Esophagus (tissue), 2 donors: ENCODE measurements around the gene ARGFX. TPM values are rescaled to one million over a fixed set of nuclear protein-coding genes. Genes with fewer than 3 reads are reported as not detected.
A peak's percentile ranks its signal among the peaks of the same experiment; 100 is the strongest.

Experiments used
- H3K27ac ChIP-seq, 2 donors: one replicate each; pipeline ENCODE4 v1.5.1; 2013; ENCODE audit warnings: low read depth in 2 of 2, mild to moderate bottlenecking in 2 of 2, inconsistent platforms in 1 of 2, low read length in 1 of 2, moderate library complexity in 1 of 2
- H3K27me3 ChIP-seq, 2 donors: one replicate each; pipeline ENCODE4 v1.6.1; 2013; ENCODE audit warnings: low read length in 2 of 2, control low read depth in 1 of 2, mild to moderate bottlenecking in 1 of 2; ENCODE audit not compliant: insufficient read depth in 2 of 2, control insufficient read depth in 1 of 2
- H3K36me3 ChIP-seq, 2 donors: one replicate each; pipeline ENCODE4 v1.6.1; 2013; ENCODE audit warnings: low read length in 1 of 2; ENCODE audit not compliant: control insufficient read depth in 2 of 2, insufficient read depth in 2 of 2
- H3K4me1 ChIP-seq, 2 donors: one replicate each; pipeline ENCODE4 v1.6.1; 2013; ENCODE audit warnings: low read length in 1 of 2; ENCODE audit not compliant: control insufficient read depth in 2 of 2, insufficient read depth in 2 of 2
- H3K4me3 ChIP-seq, 2 donors: one replicate each; pipeline ENCODE4 v1.5.1; 2013; ENCODE audit warnings: low read length in 2 of 2, mild to moderate bottlenecking in 2 of 2, low read depth in 1 of 2, moderate library complexity in 1 of 2
- H3K9me3 ChIP-seq, 2 donors: one replicate each; pipeline ENCODE4 v1.6.1; 2013; ENCODE audit warnings: mild to moderate bottlenecking in 2 of 2, low read depth in 1 of 2, low read length in 1 of 2, moderate library complexity in 1 of 2; ENCODE audit not compliant: control insufficient read depth in 2 of 2, insufficient read depth in 1 of 2
- WGBS, 2 donors: extraction: QIAGEN DNeasy Blood & Tissue Kit; methylation state at CpG; one replicate each; pipeline ENCODE4 v1.1.7; 2013; 5-methylcytosine and 5-hydroxymethylcytosine counted together
- polyA plus RNA-seq, 2 donors: library from polyadenylated mRNA; stranded (reverse); fragments of 200-250 nt; gene quantifications; one replicate each; pipeline ENCODE4 v1.2.3, GENCODE V29; 2013
- donor health status: healthy with polysubstance abuse.
- donor health status: Bipolar disorder and iron deficiency.

The ARGFX gene
- polyA plus RNA-seq: not detected

DNA sequence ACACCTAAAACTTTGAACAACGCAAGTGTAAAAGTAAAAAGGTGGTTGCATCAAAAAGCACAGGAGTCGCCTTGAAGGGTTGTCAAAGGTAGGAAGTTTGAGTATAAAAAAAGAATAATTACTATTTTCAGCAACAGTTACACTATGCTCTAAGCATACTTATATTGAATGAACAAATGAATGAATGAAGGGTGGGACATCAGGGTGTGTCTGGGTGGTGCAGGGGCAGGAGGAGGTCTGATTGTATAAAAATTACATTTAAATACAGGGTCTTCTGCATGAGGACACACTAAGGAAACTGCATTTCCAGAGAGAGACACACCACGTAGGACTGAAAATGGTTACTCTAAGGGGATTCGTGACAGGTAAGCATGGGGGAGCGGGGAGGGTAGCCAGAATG lies at the start of gene ARGFX:
Gene ARGFX, plus strand, starts transcription at position 301 of the 400 bp plus-strand sequence. CDS start 2,765 bp downstream, outside the sequence.
- WGBS, 2 donors: 90 to 91% methylated on average over 5 of the region's 5 CpGs
- H3K4me3 ChIP-seq: no peak within 1 kb of the TSS
- H3K4me1 ChIP-seq: no peaks in the 10 kb centered on the region
- no peak within 1 kb of the TSS for H3K27ac ChIP-seq
- H3K9me3 ChIP-seq: no peaks in the 10 kb centered on the region
- no peaks in the 10 kb centered on the region for H3K27me3 ChIP-seq
- no peaks in the 10 kb centered on the region for H3K36me3 ChIP-seq

DNA sequence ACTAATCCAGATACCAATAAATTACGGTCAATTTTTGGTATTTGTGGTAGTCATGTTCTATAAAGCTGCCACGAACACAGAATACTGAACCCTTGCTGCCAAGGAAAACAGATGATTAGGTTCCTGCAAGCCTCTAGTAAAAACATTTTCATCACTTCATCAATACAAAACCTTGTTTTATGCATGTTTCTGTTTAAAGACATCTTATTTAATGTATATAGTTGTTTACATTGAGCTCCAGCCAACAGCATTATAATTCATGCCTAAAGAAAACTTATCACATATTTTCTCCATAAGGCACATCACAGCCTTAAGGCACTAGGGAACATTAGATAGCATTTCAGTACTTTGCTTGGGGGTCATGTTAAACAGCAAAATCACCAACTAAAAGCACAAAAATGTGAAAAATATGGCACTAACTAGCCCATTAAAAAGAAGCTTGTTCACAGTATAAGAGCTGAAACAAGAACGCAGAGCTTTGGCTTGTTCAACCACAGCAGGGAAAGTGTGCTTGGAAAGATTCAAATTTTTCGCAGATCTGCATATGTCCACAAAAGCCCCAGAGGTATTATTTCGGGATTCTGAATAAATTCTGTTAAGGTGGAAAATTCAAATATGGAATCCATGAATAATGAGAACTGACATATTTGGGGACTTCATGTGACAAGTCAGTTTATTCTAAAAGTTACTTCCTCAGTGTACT lies 49.6 kb upstream of the ARGFX start:
- Histone ChIP-seq H3K9me3 (peaks cover 0 to 3% of the 10 kb centered on the region in 2 donors), H3K27me3 (no peaks in the 10 kb centered on the region), H3K36me3 (no peaks in the 10 kb centered on the region), H3K4me1 (no peaks in the 10 kb centered on the region), H3K4me3 (no peak overlapping the region), H3K27ac (no peak overlapping the region)
- 82 to 87% methylated on average over 5 of the region's 5 CpGs for WGBS, 2 donors

DNA sequence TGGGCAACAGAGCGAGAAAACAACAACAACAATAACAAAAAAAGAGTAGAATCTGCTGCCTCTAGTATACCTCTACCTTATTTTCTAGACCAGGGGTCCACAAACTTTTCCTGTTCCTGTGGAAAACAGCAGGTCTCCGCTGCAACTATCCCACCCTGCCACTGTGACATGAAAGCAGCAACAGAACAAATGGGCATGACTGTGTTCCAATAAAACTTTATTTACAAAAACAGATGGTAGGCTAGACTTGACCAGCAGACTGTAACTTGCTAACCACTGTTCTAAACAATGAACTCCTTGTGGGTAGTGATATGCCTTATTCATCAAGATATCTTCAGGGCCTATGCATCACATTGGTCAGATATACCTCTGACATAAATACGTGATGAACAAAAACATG lies 47.2 kb upstream of the ARGFX start:
- 97 to 99% methylated on average over 3 of the region's 3 CpGs for WGBS, 2 donors
- Histone ChIP-seq H3K4me3 (no peak overlapping the region), H3K27me3 (no peaks in the 10 kb centered on the region), H3K36me3 (no peaks in the 10 kb centered on the region), H3K4me1 (no peaks in the 10 kb centered on the region), H3K9me3 (no peaks in the 10 kb centered on the region), H3K27ac (no peak overlapping the region)

GRCh38 chr3:121529308-121529707 lies 38.4 kb upstream of the ARGFX start:
- Histone ChIP-seq H3K27ac (no peak overlapping the region), H3K9me3 (no peaks in the 10 kb centered on the region), H3K36me3 (no peaks in the 10 kb centered on the region), H3K4me1 (no peaks in the 10 kb centered on the region), H3K27me3 (no peaks in the 10 kb centered on the region), H3K4me3 (no peak overlapping the region)
- 60 to 62% methylated on average over 3 of the region's 3 CpGs for WGBS, 2 donors

- Histone ChIP-seq H3K4me3 (no peak overlapping the region), H3K36me3 (no peaks in the 10 kb centered on the region), H3K4me1 (no peaks in the 10 kb centered on the region), H3K27me3 (no peaks in the 10 kb centered on the region), H3K9me3 (no peaks in the 10 kb centered on the region), H3K27ac (no peak overlapping the region)
Measured at GRCh38 chr3:121531269-121531668, 36.5 kb upstream of the ARGFX start.

DNA sequence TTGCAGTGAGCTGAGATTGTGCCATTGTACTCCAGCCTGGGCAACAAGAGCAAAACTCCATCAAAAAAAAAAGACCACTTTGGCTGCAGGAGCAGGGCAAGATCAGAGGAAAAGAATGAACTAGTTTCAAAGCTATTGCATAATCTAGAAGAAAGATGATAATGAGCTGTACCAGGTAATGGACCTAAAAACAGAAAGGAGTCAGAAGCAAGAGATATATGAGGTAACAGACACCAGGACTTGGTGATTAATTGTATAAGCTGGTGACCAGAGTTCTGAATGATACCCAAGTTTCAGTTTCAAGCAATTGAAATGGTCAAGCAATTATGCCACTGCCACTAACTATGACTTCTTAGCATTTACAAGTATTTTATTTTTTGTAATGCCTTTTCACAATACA lies 24.8 kb upstream of the ARGFX start:
- no peak overlapping the region for H3K27ac ChIP-seq
- H3K9me3 ChIP-seq: no peaks in the 10 kb centered on the region
- peaks cover 0 to 5% of the 10 kb centered on the region in 2 donors for H3K4me1 ChIP-seq
- H3K4me3 ChIP-seq: no peak overlapping the region
- no peaks in the 10 kb centered on the region for H3K36me3 ChIP-seq
- no peaks in the 10 kb centered on the region for H3K27me3 ChIP-seq

DNA sequence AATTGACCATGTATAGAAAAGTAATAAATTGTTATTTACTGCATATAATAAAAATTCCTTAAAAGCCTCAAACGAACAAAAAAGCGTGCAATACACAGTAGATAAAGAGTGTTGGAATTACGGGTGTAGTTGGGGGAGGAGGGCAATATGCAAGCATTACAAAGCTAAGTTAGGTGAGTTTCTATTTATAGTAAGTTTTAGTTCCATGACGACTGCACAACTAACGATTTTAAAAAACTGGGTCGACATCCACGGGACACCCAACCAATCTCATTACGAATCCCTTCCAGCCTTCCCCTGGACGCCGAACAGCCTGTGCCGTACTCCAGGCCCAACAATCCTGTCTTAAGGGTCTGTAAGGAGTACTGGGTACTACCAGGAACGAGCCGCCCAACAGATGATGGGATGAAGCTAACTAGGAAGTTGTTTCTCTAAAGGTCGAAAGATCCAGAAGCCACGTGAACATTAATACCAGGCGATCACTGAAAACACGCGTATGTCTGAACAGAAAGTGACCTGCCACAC lies 22.6 kb upstream of the ARGFX start:
- H3K4me1 ChIP-seq: peaks cover 0 to 5% of the 10 kb centered on the region in 2 donors
- no peaks in the 10 kb centered on the region for H3K27me3 ChIP-seq
- H3K4me3 ChIP-seq: peak overlapping the region; percentile 62 to 84
- H3K36me3 ChIP-seq: no peaks in the 10 kb centered on the region
- H3K27ac ChIP-seq: no peak overlapping the region
- WGBS, 2 donors: 2 to 5% methylated on average over 18 of the region's 18 CpGs
- no peaks in the 10 kb centered on the region for H3K9me3 ChIP-seq

DNA sequence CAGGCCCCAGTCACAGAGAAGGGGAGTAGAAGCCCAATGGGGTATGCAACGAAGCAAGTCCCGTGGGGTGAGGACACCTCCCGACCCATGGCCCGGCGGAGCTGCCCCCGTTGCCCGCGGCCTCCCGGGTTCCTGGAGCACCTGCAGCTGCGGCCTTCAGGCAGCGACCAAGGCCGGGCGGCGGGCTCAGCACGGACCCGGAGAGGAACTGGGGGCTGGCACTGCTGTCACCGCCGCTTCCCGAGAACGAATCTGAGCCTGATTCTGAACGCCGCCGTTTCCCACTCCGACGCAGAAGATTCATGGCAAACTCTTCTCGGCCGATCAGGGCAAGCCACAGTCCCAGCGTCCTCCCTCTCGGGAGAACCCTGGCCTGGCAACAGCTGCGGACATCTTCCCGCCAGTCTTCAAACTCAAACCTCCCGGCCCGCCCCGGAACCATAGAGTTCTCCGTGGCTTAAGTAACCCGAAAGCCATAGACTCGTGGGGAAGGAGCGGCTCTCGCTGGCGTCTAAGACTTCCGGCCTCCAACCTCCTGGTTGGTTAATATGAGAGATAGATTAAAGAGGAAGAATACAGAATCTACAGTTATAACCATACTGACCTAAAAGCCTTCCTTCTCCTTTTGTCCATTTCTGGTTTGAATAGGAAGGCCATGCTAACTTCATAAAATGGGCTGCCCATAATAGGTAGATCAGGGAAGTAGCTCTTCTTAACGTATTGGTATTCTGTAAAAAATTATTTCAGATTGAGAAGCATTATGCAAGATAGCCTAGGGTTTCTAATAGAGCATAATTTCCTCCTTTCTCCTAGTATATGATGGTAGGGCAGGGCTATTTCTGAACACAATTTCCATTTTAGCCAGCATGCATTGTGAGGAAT lies 21.9 kb upstream of the ARGFX start, which contains the start of gene POLQ:
Gene POLQ, minus strand, starts transcription at position 415 of the 882 bp plus-strand sequence. Its CDS starts 111 bp downstream, at position 304.
- 0 to 1% methylated on average over 42 of the region's 42 CpGs for WGBS, 2 donors
- no peaks in the 10 kb centered on the region for H3K9me3 ChIP-seq
- H3K36me3 ChIP-seq: no peaks in the 10 kb centered on the region
- no peaks in the 10 kb centered on the region for H3K27me3 ChIP-seq
- H3K4me3 ChIP-seq: peak within 1 kb of the TSS; percentile 62 to 84
- peaks cover 0 to 5% of the 10 kb centered on the region in 2 donors for H3K4me1 ChIP-seq
- peak within 1 kb of the TSS; percentile 80 to 91 for H3K27ac ChIP-seq

GRCh38 chr3:121552379-121552778 lies 15.4 kb upstream of the ARGFX start:
- H3K27ac ChIP-seq: no peak overlapping the region
- no peaks in the 10 kb centered on the region for H3K36me3 ChIP-seq
- no peaks in the 10 kb centered on the region for H3K4me1 ChIP-seq
- H3K4me3 ChIP-seq: no peak overlapping the region
- H3K9me3 ChIP-seq: no peaks in the 10 kb centered on the region
- 48 to 67% methylated on average over 4 of the region's 4 CpGs for WGBS, 2 donors
- no peaks in the 10 kb centered on the region for H3K27me3 ChIP-seq
